OCI-M1 (cell line): ENCODE data around the gene GJC2.

ENCODE experiments used
- DNase-seq: peaks from one replicate; lab custom pipeline; 2025; lab: John Stamatoyannopoulos, UW

The GJC2 gene

GRCh38 chr1:228145463-228146416 lies 4.0 kb upstream of the GJC2 start:
- DNase-seq: no peak

GRCh38 chr1:228146417-228147150 lies 3.1 kb upstream of the GJC2 start:
- DNase-seq: no peak

GRCh38 chr1:228147151-228147693 lies 2.5 kb upstream of the GJC2 start:
- no peak for DNase-seq

GRCh38 chr1:228147768-228148167 lies 2.0 kb upstream of the GJC2 start:
- no peak for DNase-seq

GRCh38 chr1:228148196-228148861 lies 1.4 kb upstream of the GJC2 start:
- no peak for DNase-seq

GRCh38 chr1:228148935-228149405 lies 760 bp upstream of the GJC2 start:
- no peak for DNase-seq

- DNase-seq: no peak
Observed at GRCh38 chr1:228150120-228150460, 360 bp downstream of the GJC2 start.

GRCh38 chr1:228150461-228151179 lies 890 bp downstream of the GJC2 start:
- no peak for DNase-seq

- no peak for DNase-seq
Observed at GRCh38 chr1:228151180-228151925, 1.6 kb downstream of the GJC2 start.

- DNase-seq: no peak
Observed at GRCh38 chr1:228152097-228152917, 2.6 kb downstream of the GJC2 start.

GRCh38 chr1:228152918-228153258 lies 3.2 kb downstream of the GJC2 start:
- no peak for DNase-seq

- no peak for DNase-seq
Observed at GRCh38 chr1:228154021-228154669, 4.4 kb downstream of the GJC2 start.

- no peak for DNase-seq
Observed at GRCh38 chr1:228154670-228155571, 5.2 kb downstream of the GJC2 start.

GRCh38 chr1:228155596-228156514 lies 6.1 kb downstream of the GJC2 start:
- DNase-seq: no peak

GRCh38 chr1:228156515-228156881 lies 6.8 kb downstream of the GJC2 start:
- no peak for DNase-seq

- DNase-seq: no peak
Observed at GRCh38 chr1:228156941-228157728, 7.4 kb downstream of the GJC2 start.

- no peak for DNase-seq
Observed at GRCh38 chr1:228157729-228158126, 8.0 kb downstream of the GJC2 start.
